ENCODE data around the gene PRKCH. TPM values are rescaled to one million over a fixed set of nuclear protein-coding genes. Genes with fewer than 3 reads are reported as not detected.

Gene PRKCH
- total and polyA plus RNA-seq, 10 of the 15 experiments (the other 5 are each of a cell fraction or from before 2014, with no cell fraction given), result 10.7 to 140 (median 33.2) TPM

- intact Hi-C loops (cut with micrococcal nuclease; ENCODE audit: unreplicated experiment), result no loop called here
- H2AFZ ChIP-seq (ENCODE audit: control insufficient read depth, low read depth, low read length), result no peak overlapping the region
- H3K79me2 ChIP-seq (ENCODE audit: control insufficient read depth, insufficient read depth, low read length), result peaks cover 94% of the 10 kb centered on the region
- no peak for FAIRE-seq
- ATAC-seq, result no peak
- DNase-seq (ENCODE audit: low read depth, low spot score), result no peak
- H3K4me2 ChIP-seq (ENCODE audit: control insufficient read depth, insufficient read depth), result no peak overlapping the region
- H3K4me3 ChIP-seq, result no peak overlapping the region
- ChIA-PET SMC1A (ENCODE audit: uncharacterized antibody, unreplicated experiment) (interaction anchor here (0.7 to 1.3 kb wide), 2 partner anchors 9 to 48 kb away, joined by 3 read pairs; no protein-coding TSS in a partner anchor), POLR2A (interaction anchor here (0.9 to 1.1 kb wide), 2 partner anchors 10 to 41 kb away, joined by 3 to 4 read pairs; no protein-coding TSS in a partner anchor), CTCF (interaction anchor here (1.6 to 1.9 kb wide), 2 partner anchors 17 to 65 kb away, joined by 4 to 5 read pairs; partner anchors contain the start of gene PRKCH), RAD21 (ENCODE audit: unreplicated experiment) (interaction anchor here (0.9 to 3.1 kb wide), 4 partner anchors 8 to 51 kb away, joined by 3 to 13 read pairs (median 4); partner anchors contain the start of gene PRKCH)
- no peak overlapping the region; the same call in 1 of the 2 replicates for H3K9ac ChIP-seq (ENCODE audit: control insufficient read depth, insufficient read depth, low read length)
- in situ Hi-C loops (cut with MboI), result no loop called here
- H3K27ac ChIP-seq (ENCODE audit: control insufficient read depth, insufficient read depth), result peak overlapping the region; percentile 42; the same call in 1 of the 2 replicates
- H3K9me3 ChIP-seq (replicated peaks; ENCODE audit: control insufficient read depth, insufficient read depth, low read length), result no peaks in the 10 kb centered on the region; the same call in 2 of the 3 replicates
- H3K4me1 ChIP-seq (ENCODE audit: control insufficient read depth, insufficient read depth, low read length), result peaks cover 57% of the 10 kb centered on the region
- peaks cover 0 to 2% of the 10 kb centered on the region in 2 experiments; a peak in 2 of 4 replicates for H3K36me3 ChIP-seq (ENCODE audit: control insufficient read depth in 2 of 2, insufficient read depth in 2 of 2, low read length in 1 of 2)
- 0 out of 6 replicates have a peak, but pooled peaks of 1 of the 3 experiments have one; percentile 5 for TF ChIP-seq CTCF (IDR thresholded peaks at IDR 0.05 in 2 of 3, conservative IDR thresholded peaks at IDR 0.05 in 1 of 3; ENCODE audit: control insufficient read depth in 2 of 3, extremely low read depth in 1 of 3, insufficient read depth in 1 of 3, low read depth in 3 of 3, low read length in 3 of 3)
- TF ChIP-seq ESRRA (IDR thresholded peaks at IDR 0.05; ENCODE audit: low read length), result peak; percentile 93
- no peak for TF ChIP-seq CHD4 (IDR thresholded peaks at IDR 0.05)
- no peaks in the 10 kb centered on the region for H4K20me1 ChIP-seq (ENCODE audit: control insufficient read depth, insufficient read depth)
- H3K27me3 ChIP-seq (replicated peaks in 1 of 2; ENCODE audit: control insufficient read depth in 2 of 2, insufficient read depth in 2 of 2, low read length in 1 of 2), result no peaks in the 10 kb centered on the region
- WGBS (ENCODE audit: insufficient coverage, insufficient replicate concordance, low lambda C conversion rate, missing lambda C conversion rate), result 75% methylated on average over 2 of the region's 2 CpGs
- BruUV-seq (replicated peaks), result no TSS peak
Observed at GRCh38 chr14:61338457-61338856, 17.1 kb downstream of the PRKCH start.

Measured in GM12878 (cell line).